HG03442 (cell line): ENCODE results near the gene MICU1.
"Not testable (repeated sequence)": the region's sequence is repeated elsewhere in the genome, so short reads cannot be mapped to it uniquely, and the experiment has no call there.

Source experiments
- ATAC-seq: cut with Tn5 transposase; IDR thresholded peaks from one replicate; pipeline ENCODE4 v1.9.1; 2021; ENCODE audit warnings: mild to moderate bottlenecking, moderate library complexity; ENCODE audit not compliant: unreplicated experiment

The MICU1 gene

DNA sequence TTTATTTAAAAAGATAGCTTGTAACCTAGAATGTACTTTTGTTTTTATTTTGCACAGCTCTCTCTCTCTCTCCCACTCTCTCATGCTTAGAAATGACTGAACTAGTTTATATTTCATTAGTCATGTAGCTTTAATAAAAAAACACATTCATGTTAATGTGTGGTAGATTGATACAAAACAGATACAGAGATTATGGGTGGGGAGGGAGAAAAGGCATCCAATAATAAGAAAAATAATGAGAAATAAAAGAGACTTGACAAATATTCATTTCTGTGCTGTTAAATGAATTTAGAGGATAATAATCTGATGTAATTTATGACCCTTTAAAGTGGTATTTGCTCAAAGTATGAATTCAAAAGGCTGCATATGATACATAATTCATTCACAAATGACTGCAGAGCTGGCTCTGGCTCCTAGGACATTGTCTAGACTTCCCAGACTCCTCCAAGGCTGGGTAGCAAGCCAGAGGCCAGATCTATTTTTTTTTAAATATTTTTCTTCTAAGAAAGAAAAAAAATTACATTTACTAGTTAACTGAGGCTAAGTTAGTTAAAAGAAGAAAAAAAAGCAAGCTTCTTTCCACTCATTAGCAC, 165.5 kb downstream of the MICU1 start:
- no peak for ATAC-seq

DNA sequence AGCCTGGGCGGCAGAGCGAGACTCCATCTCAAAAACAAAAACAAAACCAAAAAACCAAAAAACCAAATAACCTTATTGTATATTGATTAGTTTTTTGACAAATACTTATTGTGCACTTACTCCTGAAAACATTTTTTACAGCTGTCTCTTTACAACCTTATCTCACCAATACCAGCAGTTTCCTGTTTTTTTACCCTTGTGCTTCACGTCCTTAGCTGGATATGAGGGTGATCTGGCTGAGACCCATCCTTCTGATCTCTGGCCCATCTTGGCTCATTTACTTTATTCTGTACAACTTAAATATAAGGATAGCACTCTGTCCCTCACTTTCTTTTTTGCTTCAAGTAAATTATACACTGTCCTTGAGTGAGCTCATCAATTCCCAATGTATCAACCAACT, 166.6 kb downstream of the MICU1 start:
- ATAC-seq: no peak

GRCh38 chr10:72455889-72456595, 169.8 kb downstream of the MICU1 start:
- ATAC-seq: no peak

GRCh38 chr10:72449941-72450441, 175.9 kb downstream of the MICU1 start:
- ATAC-seq: no peak

DNA sequence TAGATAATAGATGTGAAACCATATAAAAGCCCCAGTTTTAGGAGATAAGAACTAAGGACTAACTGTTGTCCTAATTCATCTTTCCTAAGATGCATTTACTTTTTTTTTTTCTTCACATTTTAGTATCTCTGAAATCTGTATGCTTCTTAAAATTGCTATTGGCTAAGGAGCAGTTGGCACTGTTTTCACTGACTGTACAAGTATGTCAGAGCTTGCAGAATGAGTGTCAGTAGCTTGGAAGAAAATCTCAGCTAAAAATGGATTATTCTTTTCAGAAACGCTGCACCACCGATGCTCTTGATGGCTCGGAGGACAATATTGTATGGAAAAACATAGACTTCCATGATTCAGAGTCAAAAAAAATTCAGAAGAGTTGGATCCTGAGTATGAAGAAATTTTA, 180.0 kb downstream of the MICU1 start:
- no peak for ATAC-seq

GRCh38 chr10:72442969-72443368, 182.9 kb downstream of the MICU1 start:
- not testable (repeated sequence) for ATAC-seq

DNA sequence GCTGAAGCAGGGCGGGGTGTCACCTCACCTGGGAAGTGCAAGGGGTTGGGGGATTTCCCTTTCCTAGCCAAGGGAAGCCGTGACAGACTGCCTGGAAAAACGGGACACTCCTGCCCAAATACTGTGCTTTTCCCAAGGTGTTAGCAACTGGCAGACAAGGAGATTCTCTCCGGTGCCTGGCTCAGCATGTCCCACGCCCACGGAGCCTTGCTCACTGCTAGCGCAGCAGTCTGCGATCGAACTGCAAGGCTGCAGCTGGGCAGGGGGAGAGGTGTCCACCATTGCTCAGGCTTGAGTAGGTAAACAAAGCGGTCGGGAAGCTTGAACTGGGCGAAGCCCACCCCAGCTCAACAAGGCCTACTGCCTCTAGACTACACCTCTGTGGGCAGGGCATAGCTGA, 190.3 kb downstream of the MICU1 start:
- ATAC-seq: no peak

- not testable (repeated sequence) for ATAC-seq
Measured at GRCh38 chr10:72430936-72431335, 194.9 kb downstream of the MICU1 start.

DNA sequence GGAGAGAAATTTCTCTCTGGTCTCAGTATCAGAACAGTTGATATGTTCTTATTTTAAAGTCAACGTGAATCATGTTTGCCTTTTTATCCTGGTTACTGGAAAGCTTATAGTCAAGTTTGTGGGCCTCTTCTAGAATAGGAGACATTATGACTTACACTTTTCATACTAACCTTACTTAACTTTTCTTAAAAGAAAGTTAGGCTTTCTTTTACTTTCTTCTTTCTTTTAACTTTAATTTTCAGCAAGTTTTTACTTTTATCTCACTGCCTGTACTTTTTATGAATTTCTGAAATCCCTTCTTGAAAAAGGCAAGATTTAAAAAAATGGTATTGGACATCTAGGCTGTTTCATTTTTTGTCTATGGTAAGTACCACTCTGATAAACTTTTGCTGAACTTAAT, 195.9 kb downstream of the MICU1 start:
- ATAC-seq: no peak

DNA sequence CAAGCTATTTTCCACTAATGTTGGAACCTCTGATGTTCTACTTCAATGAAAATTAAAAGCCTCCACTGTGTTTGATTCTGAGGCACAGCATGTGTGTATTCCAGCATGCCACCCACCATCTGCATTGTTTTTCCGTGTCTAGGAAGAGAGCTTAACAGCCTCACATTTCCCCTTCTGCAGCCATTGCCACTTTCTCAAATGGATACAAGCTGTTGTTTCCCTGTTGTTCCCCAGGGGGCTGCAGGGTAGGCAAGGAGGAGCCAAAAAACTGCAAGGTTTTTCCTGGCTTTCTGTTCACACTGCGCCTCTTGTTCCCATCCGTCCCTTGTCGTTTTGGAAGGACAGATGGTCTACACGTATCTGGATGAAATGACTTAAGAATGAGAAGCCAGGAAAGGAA, 198.9 kb downstream of the MICU1 start:
- ATAC-seq: no peak

GRCh38 chr10:72425133-72425532, 200.7 kb downstream of the MICU1 start:
- no peak for ATAC-seq

- ATAC-seq: no peak
Measured at GRCh38 chr10:72424561-72424960, 201.3 kb downstream of the MICU1 start.

DNA sequence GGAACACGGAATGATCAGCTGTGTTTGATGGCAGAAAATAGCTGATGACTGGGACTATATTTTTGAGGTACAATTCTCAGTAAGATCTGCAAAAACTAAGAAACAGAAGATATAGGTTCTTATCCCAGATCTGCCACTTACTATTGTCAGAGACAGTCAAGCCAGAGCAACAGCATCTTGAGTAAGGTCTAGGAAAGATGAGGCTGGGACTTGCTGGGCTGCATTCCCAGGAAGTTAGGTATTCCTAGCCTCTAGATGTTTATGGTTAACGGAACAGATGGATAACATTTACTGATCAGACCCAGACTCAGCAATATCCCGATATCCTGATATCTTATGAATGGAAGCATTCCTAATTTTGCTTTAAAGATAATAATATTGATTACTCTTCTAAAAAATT, 202.5 kb downstream of the MICU1 start:
- ATAC-seq: no peak

- no peak for ATAC-seq
Measured at GRCh38 chr10:72421885-72422540, 203.9 kb downstream of the MICU1 start.

DNA sequence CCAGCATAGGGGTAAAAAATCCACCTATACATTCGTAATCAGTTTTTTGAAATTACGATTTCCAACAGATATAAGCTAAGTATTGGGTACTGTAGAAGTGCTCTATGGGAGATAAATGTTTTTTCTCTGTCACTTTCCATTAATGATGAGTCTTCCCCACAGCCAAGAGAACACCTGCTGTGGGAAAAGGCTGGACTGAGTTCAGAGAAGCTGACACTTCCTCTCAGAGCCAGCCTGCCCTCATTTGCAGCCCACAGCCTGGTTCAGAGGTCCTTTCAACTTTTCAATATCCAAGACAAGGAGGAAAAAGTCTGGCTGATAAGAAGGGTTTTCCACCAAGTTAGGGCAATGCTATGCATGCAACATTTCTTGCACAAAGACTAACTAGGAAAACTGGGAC, 206.6 kb downstream of the MICU1 start:
- ATAC-seq: no peak

DNA sequence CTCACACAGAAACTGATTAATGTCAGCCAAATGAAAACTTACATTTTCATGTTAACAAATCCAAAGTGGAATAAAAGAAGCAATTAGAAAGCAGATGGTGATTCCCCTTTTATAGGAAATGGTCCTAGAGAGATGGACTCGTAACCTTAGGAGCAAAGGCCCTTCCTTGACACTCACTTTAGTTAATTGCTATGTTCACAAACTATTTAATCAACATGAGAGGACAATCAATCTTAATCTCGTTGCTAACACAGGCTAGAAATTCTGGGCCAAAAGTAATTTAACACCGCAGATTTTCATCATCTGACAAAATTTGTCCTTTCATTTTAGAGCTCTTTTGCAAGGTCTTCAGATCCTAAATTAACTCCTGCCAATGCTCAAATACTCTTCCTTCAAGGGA, 207.2 kb downstream of the MICU1 start:
- no peak for ATAC-seq

- ATAC-seq: no peak
Measured at GRCh38 chr10:72417971-72418370, 207.9 kb downstream of the MICU1 start.

GRCh38 chr10:72416661-72417060, 209.2 kb downstream of the MICU1 start:
- ATAC-seq: no peak

- no peak for ATAC-seq
Measured at GRCh38 chr10:72414642-72415041, 211.2 kb downstream of the MICU1 start.

DNA sequence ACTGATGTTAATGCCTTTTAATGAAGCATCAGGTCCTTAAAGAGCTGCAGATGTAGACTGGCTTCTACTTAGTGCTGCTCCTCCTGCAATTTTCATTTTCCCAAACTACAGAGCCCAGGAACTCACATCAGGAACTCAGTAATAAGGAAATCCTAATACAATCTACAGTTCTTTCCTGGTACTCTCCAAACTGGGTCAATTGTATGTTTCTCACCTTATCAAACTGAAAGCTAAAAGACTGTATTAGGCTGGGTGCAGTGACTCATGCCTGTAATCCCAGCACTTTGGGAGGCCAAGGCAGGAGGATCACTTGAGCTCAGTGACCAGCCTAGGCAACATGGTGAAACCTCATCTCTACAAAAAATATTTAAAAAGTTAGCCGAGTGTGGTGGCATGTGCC, 216.7 kb downstream of the MICU1 start:
- ATAC-seq: no peak

- ATAC-seq: no peak
Measured at GRCh38 chr10:72407927-72408600, 217.8 kb downstream of the MICU1 start.

DNA sequence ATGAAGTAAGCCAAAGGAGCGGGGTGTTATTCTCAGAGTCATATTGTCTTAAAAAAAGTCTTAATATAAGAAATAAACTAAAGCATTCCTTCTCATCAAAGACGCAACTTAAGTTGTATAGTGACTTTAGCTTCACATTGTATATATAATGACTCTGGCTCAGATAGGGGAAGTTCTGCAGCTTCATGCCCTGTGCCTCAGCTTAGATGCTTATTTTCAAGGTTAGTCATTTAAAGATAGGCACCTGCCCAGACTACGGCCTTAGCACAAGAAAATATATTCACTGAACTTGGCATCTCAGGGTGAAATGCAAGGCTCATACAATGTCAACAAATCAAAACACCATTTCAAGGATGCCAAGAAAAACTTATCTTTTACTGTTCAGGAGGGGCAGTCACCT, 218.4 kb downstream of the MICU1 start:
- no peak for ATAC-seq
